CMK (cell line): ENCODE results near the gene HPS1.

ENCODE experiments used
- DNase-seq: peaks from one replicate; pipeline ENCODE4 v3.0.0-alpha.2; 2010; ENCODE audit warnings: low read depth

HPS1 gene

GRCh38 chr10:98446661-98447221 lies at the start of gene HPS1:
TSS of gene HPS1 (minus strand) at chr10:98446935. CDS start at chr10:98443240, 3,695 bp downstream.
- peak; percentile 74 for DNase-seq

GRCh38 chr10:98492763-98493162 lies 46.0 kb upstream of the HPS1 start:
- DNase-seq = no peak

- no peak for DNase-seq
Measured at GRCh38 chr10:98489561-98490481, 43.1 kb upstream of the HPS1 start.

GRCh38 chr10:98488669-98489430 lies 42.1 kb upstream of the HPS1 start:
- DNase-seq = peak; percentile 46

GRCh38 chr10:98487649-98488048 lies 40.9 kb upstream of the HPS1 start:
- no peak for DNase-seq

GRCh38 chr10:98486421-98486820 lies 39.7 kb upstream of the HPS1 start:
- no peak for DNase-seq

- DNase-seq = no peak
Measured at GRCh38 chr10:98485959-98486358, 39.2 kb upstream of the HPS1 start.

GRCh38 chr10:98483658-98484057 lies 36.9 kb upstream of the HPS1 start:
- no peak for DNase-seq

GRCh38 chr10:98482096-98482495 lies 35.4 kb upstream of the HPS1 start:
- no peak for DNase-seq

GRCh38 chr10:98481404-98481945 lies 34.7 kb upstream of the HPS1 start:
- DNase-seq = no peak

- no peak for DNase-seq
Measured at GRCh38 chr10:98478430-98479222, 31.9 kb upstream of the HPS1 start.

- DNase-seq = no peak
Measured at GRCh38 chr10:98477861-98478260, 31.1 kb upstream of the HPS1 start.

GRCh38 chr10:98474628-98475027 lies 27.9 kb upstream of the HPS1 start:
- DNase-seq = no peak

- no peak for DNase-seq
Measured at GRCh38 chr10:98472196-98472595, 25.5 kb upstream of the HPS1 start.

- DNase-seq = no peak
Measured at GRCh38 chr10:98470850-98471249, 24.1 kb upstream of the HPS1 start.

GRCh38 chr10:98469001-98469931 lies 22.5 kb upstream of the HPS1 start:
- no peak for DNase-seq

GRCh38 chr10:98467506-98468318 lies 21.0 kb upstream of the HPS1 start:
- peak; percentile 57 for DNase-seq

GRCh38 chr10:98466861-98467505 lies 20.2 kb upstream of the HPS1 start:
- DNase-seq = peak; percentile 56

GRCh38 chr10:98465866-98466265 lies 19.1 kb upstream of the HPS1 start:
- DNase-seq = no peak
